HG03558 (cell line): ENCODE measurements around the gene CDK3.

ENCODE experiments used
- ATAC-seq: cut with Tn5 transposase; IDR thresholded peaks from one replicate; pipeline ENCODE4 v1.9.1; 2021; ENCODE audit warnings: moderate number of reproducible peaks; ENCODE audit not compliant: unreplicated experiment; ENCODE audit errors: extremely low read depth

Gene CDK3

GRCh38 chr17:75987041-75987440 lies 13.6 kb upstream of the CDK3 start:
- ATAC-seq: no peak

DNA sequence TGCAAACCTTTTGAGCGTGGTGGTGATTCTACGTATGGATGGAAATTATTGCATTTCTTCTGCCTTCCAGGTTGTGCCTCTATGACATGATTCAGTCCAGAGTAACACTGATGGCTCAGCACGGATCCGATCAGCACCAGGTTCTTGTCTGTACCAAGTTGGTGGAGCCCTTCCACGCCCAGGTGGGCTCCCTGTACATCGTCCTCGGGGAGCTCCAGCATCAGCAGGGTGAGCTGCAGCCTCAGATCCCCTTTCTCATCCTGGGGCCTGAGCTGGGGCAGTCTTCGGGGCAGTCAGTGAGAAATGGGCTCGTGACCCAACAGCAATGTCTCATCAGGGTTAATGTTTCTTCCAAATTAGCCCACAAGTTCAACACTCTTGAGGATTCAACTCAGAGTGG lies 9.3 kb upstream of the CDK3 start:
- no peak for ATAC-seq

DNA sequence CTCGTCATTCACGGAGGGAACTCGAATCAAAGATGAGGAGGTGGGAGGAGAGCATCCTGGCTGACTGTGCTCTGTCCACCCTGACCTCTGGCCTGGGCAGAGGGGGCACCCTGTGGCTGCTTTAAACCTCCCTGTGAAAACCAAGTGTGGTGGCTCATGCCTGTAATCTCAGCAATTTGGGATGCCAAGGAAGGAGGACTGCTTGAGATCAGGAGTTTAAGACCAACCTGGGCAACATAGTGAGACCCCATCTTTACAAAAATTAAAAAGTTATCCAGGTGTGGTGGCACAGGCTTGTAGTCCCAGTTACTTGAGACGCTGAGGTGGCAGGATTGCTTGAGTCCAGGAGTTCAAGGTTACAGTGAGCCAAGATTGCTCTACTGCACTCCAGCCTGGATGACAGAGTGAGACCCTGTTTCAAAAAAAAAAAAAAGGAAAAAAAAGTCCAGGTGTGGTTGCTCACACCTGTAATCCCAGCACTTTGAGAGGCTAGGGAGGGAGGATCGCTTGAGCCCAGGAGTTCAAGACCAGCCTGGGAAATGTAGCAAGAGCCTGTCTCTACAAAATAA lies 5.8 kb upstream of the CDK3 start:
- no peak for ATAC-seq

- no peak for ATAC-seq
These were observed 5.2 kb upstream of the CDK3 start for GRCh38 chr17:75995385-75995925.

DNA sequence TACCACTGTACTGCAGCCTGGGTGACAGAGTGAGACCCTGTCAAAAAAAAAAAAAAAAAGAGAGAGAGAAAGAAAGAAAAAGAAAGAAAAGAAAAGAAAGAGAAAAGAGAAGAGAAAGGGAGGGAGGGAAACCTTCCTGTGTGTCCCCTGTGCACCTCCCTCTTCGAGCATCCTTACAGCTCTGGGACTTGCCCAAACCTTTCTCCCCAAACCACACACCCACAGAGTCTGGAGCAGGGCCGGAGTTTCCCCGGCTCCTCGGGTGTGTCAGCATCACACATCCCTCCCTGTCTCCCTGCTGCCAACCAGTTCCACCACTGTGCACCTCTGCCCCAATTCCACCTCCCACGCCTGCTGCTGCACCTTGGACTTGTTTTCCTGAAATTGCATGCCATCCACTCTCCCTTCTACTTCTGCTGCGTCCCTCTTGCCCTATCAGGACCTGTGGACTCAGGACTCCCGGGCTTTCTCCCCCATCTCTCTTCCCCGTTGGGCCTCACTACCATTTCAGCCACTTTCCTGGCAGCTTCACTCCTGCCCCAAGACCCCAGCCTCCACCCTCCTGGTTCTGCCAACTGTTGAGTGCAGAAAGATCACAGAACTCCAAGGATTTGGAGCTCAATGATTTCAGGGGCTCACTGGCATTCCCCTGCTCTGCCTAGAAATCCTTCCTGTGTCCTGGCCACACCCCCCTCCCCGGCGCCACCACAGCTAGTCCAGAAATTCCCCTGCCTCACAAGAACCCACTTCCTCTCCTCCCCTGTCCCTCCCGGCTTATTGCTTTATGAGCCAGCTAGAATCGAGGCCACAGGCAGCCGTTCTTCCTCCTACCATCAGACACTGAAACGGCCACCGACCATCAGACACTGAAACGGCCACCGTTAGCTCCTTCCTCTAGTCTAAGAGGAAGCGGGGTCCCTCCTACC lies 3.7 kb upstream of the CDK3 start:
- no peak for ATAC-seq

DNA sequence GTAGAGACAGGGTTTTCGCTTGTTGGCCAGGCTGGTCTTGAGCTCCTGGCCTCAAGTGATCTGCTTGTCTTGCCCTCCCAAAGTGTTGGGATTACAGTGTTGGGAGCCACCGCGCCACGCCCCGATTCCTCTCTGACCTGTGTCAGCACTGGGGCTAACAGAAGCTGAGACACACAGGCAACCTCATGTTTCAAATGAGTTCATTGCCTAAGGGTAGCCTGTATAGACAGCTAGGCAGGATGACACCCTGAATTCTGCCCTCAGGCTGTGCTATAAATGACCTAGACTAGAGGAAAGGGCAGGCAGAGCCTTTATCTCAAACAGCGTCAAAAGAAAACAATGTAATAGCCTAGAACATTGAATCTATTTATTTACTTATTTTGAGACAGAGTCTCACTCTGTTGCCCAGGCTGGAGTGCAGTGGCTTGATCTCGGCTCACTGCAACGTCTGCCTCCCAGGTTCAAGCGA lies 2.3 kb upstream of the CDK3 start:
- no peak for ATAC-seq

GRCh38 chr17:76000016-76000754 lies 470 bp upstream of the CDK3 start:
- no peak for ATAC-seq

DNA sequence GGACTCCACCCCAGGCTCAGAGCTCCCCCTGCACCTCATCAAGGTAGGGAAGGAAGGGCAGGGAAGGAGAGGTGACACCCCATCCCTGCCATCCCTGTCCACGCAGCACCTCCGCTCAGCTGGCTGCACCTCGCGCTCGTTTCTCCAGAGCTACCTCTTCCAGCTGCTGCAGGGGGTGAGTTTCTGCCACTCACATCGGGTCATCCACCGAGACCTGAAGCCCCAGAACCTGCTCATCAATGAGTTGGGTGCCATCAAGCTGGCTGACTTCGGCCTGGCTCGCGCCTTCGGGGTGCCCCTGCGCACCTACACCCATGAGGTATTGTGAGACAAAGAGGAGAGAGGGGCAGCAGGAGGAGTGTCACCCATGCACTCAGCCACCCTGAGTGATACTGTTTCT lies 1.4 kb downstream of the CDK3 start:
- ATAC-seq: no peak

- no peak for ATAC-seq
These were observed 3.3 kb downstream of the CDK3 start for GRCh38 chr17:76003915-76004314.

- ATAC-seq: no peak
These were observed 4.2 kb downstream of the CDK3 start for GRCh38 chr17:76004750-76005262.

DNA sequence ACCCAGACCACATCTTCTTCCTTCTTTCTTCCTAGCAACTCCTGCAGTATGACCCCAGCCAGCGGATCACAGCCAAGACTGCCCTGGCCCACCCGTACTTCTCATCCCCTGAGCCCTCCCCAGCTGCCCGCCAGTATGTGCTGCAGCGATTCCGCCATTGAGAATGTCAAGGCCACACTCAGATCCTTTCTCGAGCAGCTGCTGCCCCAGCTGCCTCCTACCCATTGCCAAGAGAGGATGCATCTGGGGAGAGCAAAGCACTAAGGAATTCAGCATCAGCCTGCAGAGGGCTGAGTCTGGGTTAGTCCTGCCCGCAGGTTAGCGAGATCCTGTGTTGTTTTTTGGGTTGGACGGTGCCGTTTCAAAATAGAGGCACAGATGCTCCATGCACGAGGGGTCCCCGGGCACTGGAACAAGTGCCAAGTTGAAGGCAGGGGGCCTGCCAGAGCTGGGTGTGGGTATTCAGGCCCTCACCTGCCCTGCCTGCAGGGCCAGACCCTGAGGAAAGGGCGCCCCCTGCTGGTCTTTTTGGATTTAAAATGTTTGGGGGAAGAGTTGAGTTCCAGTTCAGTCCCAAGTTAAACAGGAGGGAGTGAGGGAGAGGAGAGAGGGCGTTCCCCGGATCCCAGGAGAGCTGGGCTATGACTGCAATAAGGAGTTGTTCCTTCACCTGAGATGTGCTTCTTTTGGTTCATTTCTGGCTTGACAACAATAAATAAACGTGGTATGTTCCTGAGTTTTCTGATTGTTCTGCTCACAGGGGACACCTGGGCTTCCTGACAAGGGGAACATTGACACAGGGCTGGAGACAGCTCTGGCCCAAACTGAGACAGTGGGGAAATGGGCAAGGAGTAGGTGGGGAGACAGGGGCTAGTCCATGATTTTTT lies 4.9 kb downstream of the CDK3 start:
- no peak for ATAC-seq

GRCh38 chr17:76007131-76007849 lies 6.6 kb downstream of the CDK3 start:
- ATAC-seq: no peak

- no peak for ATAC-seq
These were observed 7.2 kb downstream of the CDK3 start for GRCh38 chr17:76007850-76008165.

GRCh38 chr17:76008208-76008607 lies 7.6 kb downstream of the CDK3 start:
- ATAC-seq: no peak

DNA sequence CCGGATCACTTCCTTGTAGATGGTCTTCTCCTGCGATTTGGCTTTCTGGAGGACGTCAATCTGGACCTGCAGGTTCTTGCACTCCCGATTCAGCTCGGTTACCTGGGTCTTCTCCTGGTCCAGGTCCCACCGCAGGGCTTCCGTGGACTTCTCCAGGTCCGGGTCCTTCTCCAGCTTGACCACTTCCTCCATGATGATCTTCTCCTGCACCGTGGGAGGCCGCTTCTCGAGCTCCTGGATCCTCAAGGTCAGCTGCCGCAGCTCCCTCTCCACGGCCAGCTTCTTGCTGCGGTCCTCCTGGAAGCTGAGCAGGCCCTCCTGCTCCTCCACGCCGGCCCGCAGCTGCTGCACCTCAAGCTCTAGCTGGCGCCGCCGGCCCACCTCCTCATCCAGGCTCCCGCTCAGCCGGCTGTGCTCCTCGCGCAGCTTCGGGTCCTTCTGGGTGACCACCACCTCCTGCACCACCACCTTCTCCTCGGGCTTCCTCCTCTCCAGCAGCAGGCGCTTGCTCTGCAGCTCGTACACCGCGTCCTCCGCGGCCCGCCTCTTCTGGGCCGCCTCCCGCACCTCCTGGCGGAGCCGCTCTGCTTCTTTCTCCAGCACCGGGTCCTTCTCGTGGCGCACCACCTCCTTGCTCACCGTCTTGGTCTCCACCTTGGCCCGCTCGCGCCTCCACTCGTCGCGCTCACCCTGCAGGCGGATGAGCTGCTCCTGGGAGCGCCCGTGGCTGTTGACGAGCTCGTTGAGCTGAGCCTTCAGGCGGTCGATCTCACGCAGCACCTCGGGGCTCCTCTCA lies 8.2 kb downstream of the CDK3 start:
- no peak for ATAC-seq

- ATAC-seq: no peak
These were observed 8.8 kb downstream of the CDK3 start for GRCh38 chr17:76009447-76009846.

DNA sequence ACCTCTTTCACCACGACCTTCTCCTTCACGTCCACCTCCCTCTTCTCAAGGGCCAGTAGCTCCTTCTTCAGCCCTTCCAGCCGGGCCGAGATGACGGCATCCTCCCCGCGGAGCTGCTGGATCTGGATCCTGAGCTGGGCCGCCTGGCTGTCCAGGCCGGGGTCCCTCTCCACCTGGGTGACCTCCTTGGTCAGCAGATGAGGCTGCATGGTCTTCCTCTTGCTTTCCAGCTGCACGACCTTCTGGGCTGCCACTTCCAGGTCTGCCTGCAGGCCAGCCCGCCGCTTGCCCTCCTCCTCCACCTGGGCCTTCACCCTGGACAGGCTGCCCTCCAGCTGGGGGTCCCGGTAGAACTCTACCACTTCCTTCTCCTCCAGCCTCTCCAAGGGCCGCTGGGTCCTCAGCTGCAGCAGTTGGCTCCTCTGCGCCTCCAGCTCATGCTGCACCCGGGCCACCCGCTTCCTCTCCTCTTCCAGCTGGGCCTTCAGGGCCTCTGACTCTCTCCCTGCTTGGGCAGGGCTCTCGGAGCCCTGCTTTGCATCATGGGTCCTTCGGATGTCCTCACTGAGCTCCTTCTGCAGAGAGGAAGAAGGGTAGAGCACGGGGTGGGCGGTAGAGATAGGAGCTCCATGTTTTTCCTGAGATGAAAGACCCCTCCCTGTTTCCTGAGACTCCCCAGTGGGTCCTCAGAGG lies 9.5 kb downstream of the CDK3 start:
- no peak for ATAC-seq

- ATAC-seq: no peak
These were observed 11.3 kb downstream of the CDK3 start for GRCh38 chr17:76011951-76012350.
